Activated gamma-delta T cell (primary cell): ENCODE measurements around the gene XIST.
"Not testable (repeated sequence)": the region's sequence is repeated elsewhere in the genome, so short reads cannot be mapped to it uniquely, and the experiment has no call there.

Source experiments
- DNase-seq: peaks from one replicate; lab custom pipeline; 2025; lab: John Stamatoyannopoulos, UW

The XIST gene

GRCh38 chrX:73839152-73839551, 13.4 kb downstream of the XIST start:
- no peak for DNase-seq

- DNase-seq: no peak
These were observed 14.4 kb downstream of the XIST start for GRCh38 chrX:73838123-73838522.

- DNase-seq: no peak
These were observed 15.5 kb downstream of the XIST start for GRCh38 chrX:73836956-73837477.

GRCh38 chrX:73834219-73834618, 18.3 kb downstream of the XIST start:
- DNase-seq: no peak

GRCh38 chrX:73832319-73832718, 20.2 kb downstream of the XIST start:
- DNase-seq: no peak

- DNase-seq: no peak
These were observed 21.0 kb downstream of the XIST start for GRCh38 chrX:73831500-73831899.

- DNase-seq: no peak
These were observed 21.8 kb downstream of the XIST start for GRCh38 chrX:73830489-73831414.

- DNase-seq: no peak
These were observed 22.5 kb downstream of the XIST start for GRCh38 chrX:73829890-73830466.

- DNase-seq: no peak
These were observed 24.3 kb downstream of the XIST start for GRCh38 chrX:73828080-73828720.

- DNase-seq: no peak
These were observed 25.1 kb downstream of the XIST start for GRCh38 chrX:73827406-73827805.

GRCh38 chrX:73826996-73827395, 25.5 kb downstream of the XIST start:
- DNase-seq: no peak

- DNase-seq: no peak
These were observed 26.9 kb downstream of the XIST start for GRCh38 chrX:73825569-73825968.

GRCh38 chrX:73823473-73824004, 29.0 kb downstream of the XIST start:
- DNase-seq: no peak

- no peak for DNase-seq
These were observed 29.7 kb downstream of the XIST start for GRCh38 chrX:73822775-73823174.

- no peak for DNase-seq
These were observed 30.5 kb downstream of the XIST start for GRCh38 chrX:73821921-73822559.

GRCh38 chrX:73819864-73820558, 32.5 kb downstream of the XIST start:
- DNase-seq: not testable (repeated sequence)

GRCh38 chrX:73818200-73819116, 34.1 kb downstream of the XIST start:
- DNase-seq: no peak

- DNase-seq: no peak
These were observed 34.9 kb downstream of the XIST start for GRCh38 chrX:73817393-73818199.

- DNase-seq: no peak
These were observed 40.3 kb downstream of the XIST start for GRCh38 chrX:73812256-73812655.
